WI38 (cell line): ENCODE measurements around the gene ADAMTS20.
A peak's percentile ranks its signal among the peaks of the same experiment; 100 is the strongest.

ENCODE experiments used
- H3K4me3 ChIP-seq: 2 replicates; pipeline ENCODE4 v1.5.1; 2011; ENCODE audit warnings: low read depth, mild to moderate bottlenecking, control low read depth, low read length
- TF ChIP-seq, protein P1 (sequence below): IDR thresholded peaks from 2 replicates; pipeline ENCODE4 v1.5.1; 2012; ENCODE audit warnings: low read depth, mild to moderate bottlenecking, control low read depth, low read length

The ADAMTS20 gene, protein sequence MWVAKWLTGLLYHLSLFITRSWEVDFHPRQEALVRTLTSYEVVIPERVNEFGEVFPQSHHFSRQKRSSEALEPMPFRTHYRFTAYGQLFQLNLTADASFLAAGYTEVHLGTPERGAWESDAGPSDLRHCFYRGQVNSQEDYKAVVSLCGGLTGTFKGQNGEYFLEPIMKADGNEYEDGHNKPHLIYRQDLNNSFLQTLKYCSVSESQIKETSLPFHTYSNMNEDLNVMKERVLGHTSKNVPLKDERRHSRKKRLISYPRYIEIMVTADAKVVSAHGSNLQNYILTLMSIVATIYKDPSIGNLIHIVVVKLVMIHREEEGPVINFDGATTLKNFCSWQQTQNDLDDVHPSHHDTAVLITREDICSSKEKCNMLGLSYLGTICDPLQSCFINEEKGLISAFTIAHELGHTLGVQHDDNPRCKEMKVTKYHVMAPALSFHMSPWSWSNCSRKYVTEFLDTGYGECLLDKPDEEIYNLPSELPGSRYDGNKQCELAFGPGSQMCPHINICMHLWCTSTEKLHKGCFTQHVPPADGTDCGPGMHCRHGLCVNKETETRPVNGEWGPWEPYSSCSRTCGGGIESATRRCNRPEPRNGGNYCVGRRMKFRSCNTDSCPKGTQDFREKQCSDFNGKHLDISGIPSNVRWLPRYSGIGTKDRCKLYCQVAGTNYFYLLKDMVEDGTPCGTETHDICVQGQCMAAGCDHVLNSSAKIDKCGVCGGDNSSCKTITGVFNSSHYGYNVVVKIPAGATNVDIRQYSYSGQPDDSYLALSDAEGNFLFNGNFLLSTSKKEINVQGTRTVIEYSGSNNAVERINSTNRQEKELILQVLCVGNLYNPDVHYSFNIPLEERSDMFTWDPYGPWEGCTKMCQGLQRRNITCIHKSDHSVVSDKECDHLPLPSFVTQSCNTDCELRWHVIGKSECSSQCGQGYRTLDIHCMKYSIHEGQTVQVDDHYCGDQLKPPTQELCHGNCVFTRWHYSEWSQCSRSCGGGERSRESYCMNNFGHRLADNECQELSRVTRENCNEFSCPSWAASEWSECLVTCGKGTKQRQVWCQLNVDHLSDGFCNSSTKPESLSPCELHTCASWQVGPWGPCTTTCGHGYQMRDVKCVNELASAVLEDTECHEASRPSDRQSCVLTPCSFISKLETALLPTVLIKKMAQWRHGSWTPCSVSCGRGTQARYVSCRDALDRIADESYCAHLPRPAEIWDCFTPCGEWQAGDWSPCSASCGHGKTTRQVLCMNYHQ (N-terminal part only)

DNA sequence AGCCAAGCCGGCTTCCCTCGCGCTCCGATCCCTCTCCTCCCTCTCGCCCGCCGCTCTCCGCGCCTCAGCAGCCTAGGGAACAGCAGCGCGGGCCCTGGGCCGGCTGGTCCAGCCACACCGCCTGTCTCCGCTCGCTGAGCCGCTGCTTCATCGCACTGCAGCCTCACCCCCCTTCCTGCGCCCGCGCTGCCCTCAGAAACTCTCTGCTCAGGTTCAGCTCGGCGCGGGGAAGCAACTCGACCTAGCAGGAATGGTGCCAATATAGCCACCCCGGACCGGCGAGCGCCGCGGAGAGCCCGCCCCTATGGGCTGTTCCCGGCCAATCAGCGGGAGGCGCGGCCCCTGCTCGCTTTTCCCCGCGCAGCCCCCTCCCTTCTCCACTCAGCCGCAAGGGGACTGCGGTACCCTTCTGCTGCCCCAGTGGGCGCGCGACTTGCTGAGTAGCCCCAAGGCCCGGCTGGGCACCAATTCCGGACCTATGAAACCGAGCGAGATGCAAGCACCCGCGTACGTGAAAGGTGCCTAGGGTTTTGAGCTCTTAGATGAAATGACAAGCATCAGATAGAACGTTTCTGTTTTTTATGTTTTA is at the start of gene ADAMTS20:
Gene ADAMTS20, minus strand, starts transcription at position 233 of the 589 bp plus-strand sequence. CDS start 282 bp downstream, outside the sequence.
- TF ChIP-seq, protein P1, sequence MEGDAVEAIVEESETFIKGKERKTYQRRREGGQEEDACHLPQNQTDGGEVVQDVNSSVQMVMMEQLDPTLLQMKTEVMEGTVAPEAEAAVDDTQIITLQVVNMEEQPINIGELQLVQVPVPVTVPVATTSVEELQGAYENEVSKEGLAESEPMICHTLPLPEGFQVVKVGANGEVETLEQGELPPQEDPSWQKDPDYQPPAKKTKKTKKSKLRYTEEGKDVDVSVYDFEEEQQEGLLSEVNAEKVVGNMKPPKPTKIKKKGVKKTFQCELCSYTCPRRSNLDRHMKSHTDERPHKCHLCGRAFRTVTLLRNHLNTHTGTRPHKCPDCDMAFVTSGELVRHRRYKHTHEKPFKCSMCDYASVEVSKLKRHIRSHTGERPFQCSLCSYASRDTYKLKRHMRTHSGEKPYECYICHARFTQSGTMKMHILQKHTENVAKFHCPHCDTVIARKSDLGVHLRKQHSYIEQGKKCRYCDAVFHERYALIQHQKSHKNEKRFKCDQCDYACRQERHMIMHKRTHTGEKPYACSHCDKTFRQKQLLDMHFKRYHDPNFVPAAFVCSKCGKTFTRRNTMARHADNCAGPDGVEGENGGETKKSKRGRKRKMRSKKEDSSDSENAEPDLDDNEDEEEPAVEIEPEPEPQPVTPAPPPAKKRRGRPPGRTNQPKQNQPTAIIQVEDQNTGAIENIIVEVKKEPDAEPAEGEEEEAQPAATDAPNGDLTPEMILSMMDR, result no peak
- H3K4me3 ChIP-seq, result peak within 1 kb of the TSS; percentile 18; the same call in 1 of the 2 replicates

DNA sequence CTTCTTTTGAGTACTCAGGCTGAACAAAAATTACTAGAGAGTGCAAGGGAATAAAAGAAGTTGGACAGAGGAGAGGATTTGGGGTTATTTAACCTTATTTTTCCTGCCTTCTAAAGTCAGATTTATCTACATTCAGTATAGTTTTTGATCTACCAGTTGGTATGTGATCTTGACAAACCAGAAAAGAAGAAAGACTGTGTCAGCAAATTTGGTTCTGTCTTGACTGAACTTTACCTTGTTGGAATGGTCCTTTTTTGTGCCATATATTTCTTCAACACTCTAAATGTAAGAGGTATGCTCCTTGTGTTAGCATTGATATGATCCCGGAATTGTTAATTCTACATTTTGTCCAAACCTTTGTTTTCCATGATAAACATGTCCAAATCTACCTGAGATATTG is 47.7 kb upstream of the ADAMTS20 start:
- TF ChIP-seq, protein P1, result no peak
- no peak overlapping the region for H3K4me3 ChIP-seq

DNA sequence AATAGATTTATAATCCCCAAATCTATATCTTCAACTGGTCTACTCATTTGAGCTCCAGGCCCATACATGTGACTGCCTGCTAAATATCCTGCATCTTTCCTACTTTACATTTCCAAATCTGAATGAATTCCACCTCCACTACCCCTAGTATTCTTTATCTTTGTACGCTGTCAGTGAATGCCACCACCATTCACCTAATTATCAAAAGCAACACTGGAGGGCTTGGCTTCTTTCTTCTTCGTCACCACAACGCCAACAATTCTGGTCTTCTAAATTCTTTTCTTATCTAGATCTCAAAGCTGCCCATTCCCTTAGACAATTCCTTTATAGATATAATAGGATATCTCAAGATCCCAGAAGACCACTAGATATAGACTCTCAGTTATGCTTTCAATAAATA is 47.1 kb upstream of the ADAMTS20 start:
- no peak overlapping the region for H3K4me3 ChIP-seq
- TF ChIP-seq, protein P1, result no peak

DNA sequence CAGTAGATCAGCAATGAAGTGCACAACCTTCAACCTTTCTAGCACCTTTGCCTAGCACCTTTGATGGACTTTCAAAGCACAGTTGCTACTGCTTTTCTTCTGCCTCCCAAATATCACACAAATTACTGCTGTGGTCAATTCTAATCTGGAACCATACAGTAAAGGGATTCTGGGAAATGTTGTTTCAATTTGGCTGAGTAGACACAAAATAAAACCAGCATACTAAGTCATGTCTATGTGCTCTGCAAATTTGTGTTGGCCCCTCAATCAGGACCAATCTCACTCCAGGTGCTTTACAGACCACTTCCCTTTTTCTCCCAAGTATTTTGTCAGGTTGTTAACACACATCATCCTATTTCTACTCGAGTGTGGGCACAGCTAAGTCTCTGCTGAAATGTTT is 38.3 kb upstream of the ADAMTS20 start:
- TF ChIP-seq, protein P1, result no peak
- H3K4me3 ChIP-seq, result no peak overlapping the region

DNA sequence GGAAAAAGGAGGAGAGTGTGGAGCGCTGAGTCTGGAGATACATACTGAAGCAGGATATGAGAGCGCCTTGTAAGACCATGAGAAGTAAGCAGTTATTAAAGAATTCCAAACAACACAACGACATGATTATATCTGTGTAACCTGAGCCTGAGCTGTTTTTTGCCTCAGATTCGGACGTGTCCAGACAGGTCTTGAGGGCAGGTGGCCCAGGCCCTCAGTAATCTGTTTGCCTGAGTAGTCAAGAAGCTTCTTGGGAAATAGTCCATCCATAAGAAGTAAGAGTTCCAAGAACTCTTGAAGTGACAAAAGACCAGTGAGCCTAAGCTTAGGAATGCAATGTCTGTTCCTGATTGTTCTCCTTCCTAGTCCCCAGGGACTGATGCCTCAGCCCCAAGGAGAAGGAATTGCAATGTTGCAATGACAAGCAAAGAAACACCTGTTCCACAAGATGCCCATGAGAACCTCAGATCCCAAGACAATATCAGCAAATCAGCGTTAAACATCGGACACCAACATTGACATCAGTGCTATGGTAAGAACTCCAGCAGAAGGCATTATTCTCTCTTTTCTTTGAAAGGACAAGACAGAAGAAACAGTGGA is 34.7 kb upstream of the ADAMTS20 start:
- no peak overlapping the region for H3K4me3 ChIP-seq
- TF ChIP-seq, protein P1, result no peak

DNA sequence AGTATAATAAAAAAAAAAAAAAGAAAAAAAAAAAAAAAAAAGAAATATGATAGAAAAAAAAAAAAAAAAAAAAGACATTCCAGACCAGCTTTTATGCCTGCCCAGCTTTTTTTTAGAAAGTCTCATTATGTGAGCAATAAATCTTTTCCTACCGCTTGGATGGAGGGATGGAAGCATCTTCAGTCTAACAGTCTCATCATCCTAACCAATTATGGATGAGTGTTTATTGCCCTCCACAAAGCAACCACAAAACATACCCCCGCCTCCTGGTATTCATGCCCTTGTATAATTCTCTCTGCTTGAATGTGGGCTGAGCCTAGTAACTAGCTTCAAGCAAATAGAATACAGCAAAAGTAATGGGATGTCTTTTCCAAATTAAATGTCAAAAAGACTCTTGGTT is 33.7 kb upstream of the ADAMTS20 start:
- TF ChIP-seq, protein P1, result no peak
- H3K4me3 ChIP-seq, result no peak overlapping the region
